GM18499 (cell line): ENCODE results near the gene SCAMP4.

Experiments
- ATAC-seq: cut with Tn5 transposase; IDR thresholded peaks from one replicate; pipeline ENCODE4 v1.9.1; 2021; ENCODE audit warnings: moderate number of reproducible peaks; ENCODE audit not compliant: insufficient read depth, unreplicated experiment

Gene SCAMP4

GRCh38 chr19:1935484-1936208 is 30.4 kb downstream of the SCAMP4 start:
- no peak for ATAC-seq

GRCh38 chr19:1936430-1936829 is 31.2 kb downstream of the SCAMP4 start:
- no peak for ATAC-seq

GRCh38 chr19:1936916-1937610 is 31.9 kb downstream of the SCAMP4 start:
- ATAC-seq, result no peak

GRCh38 chr19:1938071-1938470 is 32.9 kb downstream of the SCAMP4 start:
- ATAC-seq, result no peak

GRCh38 chr19:1941146-1942077 is 36.2 kb downstream of the SCAMP4 start, which contains the start of gene CSNK1G2:
TSS of gene CSNK1G2 (plus strand) at chr19:1941172. CDS start at chr19:1969773, 28,601 bp downstream.
- no peak for ATAC-seq

- no peak for ATAC-seq
Measured at GRCh38 chr19:1942078-1942933, 37.1 kb downstream of the SCAMP4 start.

- ATAC-seq, result no peak
Measured at GRCh38 chr19:1942934-1943555, 37.8 kb downstream of the SCAMP4 start.

- no peak for ATAC-seq
Measured at GRCh38 chr19:1943661-1944087, 38.5 kb downstream of the SCAMP4 start.

GRCh38 chr19:1944088-1944915 is 39.1 kb downstream of the SCAMP4 start:
- ATAC-seq, result no peak

GRCh38 chr19:1944916-1945561 is 39.8 kb downstream of the SCAMP4 start:
- no peak for ATAC-seq

GRCh38 chr19:1945899-1946298 is 40.7 kb downstream of the SCAMP4 start:
- no peak for ATAC-seq

- ATAC-seq, result no peak
Measured at GRCh38 chr19:1947651-1948209, 42.5 kb downstream of the SCAMP4 start.

GRCh38 chr19:1949304-1950101 is 44.3 kb downstream of the SCAMP4 start:
- no peak for ATAC-seq

GRCh38 chr19:1950640-1951039 is 45.4 kb downstream of the SCAMP4 start:
- ATAC-seq, result no peak

- ATAC-seq, result no peak
Measured at GRCh38 chr19:1952635-1953034, 47.4 kb downstream of the SCAMP4 start.

- ATAC-seq, result no peak
Measured at GRCh38 chr19:1953037-1953436, 47.8 kb downstream of the SCAMP4 start.
